Caco-2 (cell line): ENCODE measurements around the gene MNS1. TPM values are rescaled to one million over a fixed set of nuclear protein-coding genes. Genes with fewer than 3 reads are reported as not detected.

ENCODE experiments used
- BruUV-seq: library from RNA; stranded (reverse); fragments of 400-500 nt; replicated peaks from 2 replicates; lab custom pipeline; 2021; lab: Mats Ljungman, UMichigan
- CTCF ChIA-PET: fragments of 300-600 bp; sonication (Branson Sonifier 250); formaldehyde crosslinking; loops from one replicate; lab custom pipeline; 2022; ENCODE audit warnings: antibody characterized with exemption; lab: Charles Lee
- POLR2A ChIA-PET: fragments of 300-600 bp; sonication (Branson Sonifier 250); formaldehyde crosslinking; loops from one replicate; lab custom pipeline; 2022; ENCODE audit warnings: antibody characterized with exemption; lab: Charles Lee
- DNase-seq, 2 experiments: peaks; one replicate each; pipeline versions ENCODE4 v3.0.0 to v3.0.0-alpha.2; 2020 to 2022
- H3K27me3 ChIP-seq: replicated peaks from 2 replicates; pipeline ENCODE4 v1.6.0; 2011; ENCODE audit warnings: low read length; ENCODE audit not compliant: control insufficient read depth, insufficient read depth
- H3K36me3 ChIP-seq: 2 replicates; pipeline ENCODE4 v1.5.1; 2011; ENCODE audit warnings: low read length; ENCODE audit not compliant: control insufficient read depth, insufficient read depth
- H3K4me1 ChIP-seq: fragments of 250-450 bp; sonication (Bioruptor Pico); 2 replicates; pipeline ENCODE4 v1.5.1; 2020; ENCODE audit warnings: mild to moderate bottlenecking
- H3K4me3 ChIP-seq: 2 replicates; pipeline ENCODE4 v1.5.1; 2011; ENCODE audit warnings: low read depth, mild to moderate bottlenecking, control low read depth, low read length
- H3K9me3 ChIP-seq: fragments of 250-450 bp; sonication (Bioruptor Pico); 2 replicates; pipeline ENCODE4 v1.5.1; 2020; ENCODE audit warnings: mild to moderate bottlenecking, moderate library complexity
- H3K27ac Mint-ChIP-seq: one replicate; pipeline ENCODE4 v1.8.0; 2022; ENCODE audit warnings: mixed read lengths; ENCODE audit not compliant: unreplicated experiment
- H3K27me3 Mint-ChIP-seq: one replicate; pipeline ENCODE4 v1.8.0; 2022; ENCODE audit warnings: mixed read lengths; ENCODE audit not compliant: insufficient read depth, unreplicated experiment
- H3K36me3 Mint-ChIP-seq: one replicate; pipeline ENCODE4 v1.8.0; 2022; ENCODE audit warnings: mild to moderate bottlenecking, mixed read lengths; ENCODE audit not compliant: insufficient read depth, unreplicated experiment
- H3K4me1 Mint-ChIP-seq: one replicate; pipeline ENCODE4 v1.8.0; 2022; ENCODE audit warnings: low read depth, mixed read lengths; ENCODE audit not compliant: unreplicated experiment
- H3K4me3 Mint-ChIP-seq: one replicate; pipeline ENCODE4 v1.8.0; 2022; ENCODE audit warnings: mild to moderate bottlenecking, moderate library complexity, mixed read lengths; ENCODE audit not compliant: unreplicated experiment
- H3K9me3 Mint-ChIP-seq: one replicate; pipeline ENCODE4 v1.8.0; 2022; ENCODE audit warnings: mixed read lengths; ENCODE audit not compliant: unreplicated experiment
- CTCF ChIP-seq, 2 experiments: fragments of 200-600 bp in 1 of 2; IDR thresholded peaks; 1 replicate in 1 of 2; 2 replicates in 1 of 2; pipeline versions ENCODE4 v1.5.1 to v1.8.0; 2011 to 2022; ENCODE audit warnings: antibody characterized with exemption in 1 of 2, control low read depth in 1 of 2, inconsistent platforms in 1 of 2, low read depth in 1 of 2, low read length in 1 of 2, mild to moderate bottlenecking in 1 of 2, moderate library complexity in 1 of 2; ENCODE audit not compliant: insufficient read depth in 1 of 2, severe bottlenecking in 1 of 2, unreplicated experiment in 1 of 2
- intact Hi-C: fragments of 100-400 bp; cut with micrococcal nuclease; formaldehyde crosslinking; loops from one replicate; pipeline ENCODE4 v1.10.0; 2022; ENCODE audit not compliant: unreplicated experiment
- total RNA-seq: library from RNA; stranded (reverse); gene quantifications from 2 replicates; pipeline ENCODE4 v1.2.3, GENCODE V29; 2022

The MNS1 gene
- total RNA-seq, 1 experiment from 2014 or later: 2.6 TPM

GRCh38 chr15:56495053-56495452 lies 30.1 kb upstream of the MNS1 start:
- intact Hi-C loops: loop anchor here (5.0 to 10.0 kb wide), 5 partner anchors 240 to 810 kb away; partner anchors contain the start of gene ZNF280D
- Mint-ChIP-seq H3K36me3 (no peaks in the 10 kb centered on the region), H3K4me3 (no peak overlapping the region), H3K4me1 (peaks cover 14% of the 10 kb centered on the region), H3K27me3 (peaks cover 10% of the 10 kb centered on the region), H3K27ac (no peak overlapping the region), H3K9me3 (no peaks in the 10 kb centered on the region)
- Histone ChIP-seq H3K4me3 (no peak overlapping the region), H3K36me3 (no peaks in the 10 kb centered on the region), H3K9me3 (no peaks in the 10 kb centered on the region), H3K27me3 (no peaks in the 10 kb centered on the region), H3K4me1 (no peaks in the 10 kb centered on the region)
- POLR2A ChIA-PET: no interaction called here
- CTCF ChIA-PET: no interaction called here
- DNase-seq: no peak
- no peak for TF ChIP-seq CTCF (IDR thresholded peaks at IDR 0.05; ENCODE audit: insufficient read depth in 1 of 2, low read depth in 1 of 2, low read length in 1 of 2, severe bottlenecking in 1 of 2, unreplicated experiment in 1 of 2)
- no TSS peak for BruUV-seq

- no peaks in the 10 kb centered on the region for H3K36me3 ChIP-seq
- no peak for TF ChIP-seq CTCF (IDR thresholded peaks at IDR 0.05; ENCODE audit: insufficient read depth in 1 of 2, low read depth in 1 of 2, low read length in 1 of 2, severe bottlenecking in 1 of 2, unreplicated experiment in 1 of 2)
- no peak overlapping the region for H3K4me3 Mint-ChIP-seq
- H3K9me3 Mint-ChIP-seq: no peaks in the 10 kb centered on the region
- no peaks in the 10 kb centered on the region for H3K9me3 ChIP-seq
- BruUV-seq: no TSS peak
- H3K36me3 Mint-ChIP-seq: no peaks in the 10 kb centered on the region
- peaks cover 14% of the 10 kb centered on the region for H3K4me1 Mint-ChIP-seq
- H3K27me3 Mint-ChIP-seq: peaks cover 5% of the 10 kb centered on the region
- CTCF ChIA-PET: interaction anchor here (0.7 kb wide), 1 partner anchor 24 kb away, joined by 3 read pairs; no protein-coding TSS in a partner anchor
- H3K27ac Mint-ChIP-seq: no peak overlapping the region
- POLR2A ChIA-PET: no interaction called here
- no peak overlapping the region for H3K4me3 ChIP-seq
- H3K4me1 ChIP-seq: no peaks in the 10 kb centered on the region
- intact Hi-C loops: loop anchor here (5.0 to 10.0 kb wide), 5 partner anchors 242 to 1049 kb away; partner anchors contain the start of gene ZNF280D
- H3K27me3 ChIP-seq: no peaks in the 10 kb centered on the region
- no peak for DNase-seq
These were observed 28.0 kb upstream of the MNS1 start for GRCh38 chr15:56492791-56493555.

GRCh38 chr15:56492236-56492635 lies 27.3 kb upstream of the MNS1 start:
- Mint-ChIP-seq H3K4me1 (peaks cover 14% of the 10 kb centered on the region), H3K4me3 (no peak overlapping the region), H3K36me3 (no peaks in the 10 kb centered on the region), H3K9me3 (no peaks in the 10 kb centered on the region), H3K27me3 (peaks cover 10% of the 10 kb centered on the region), H3K27ac (no peak overlapping the region)
- no TSS peak for BruUV-seq
- DNase-seq: no peak
- Histone ChIP-seq H3K9me3 (no peaks in the 10 kb centered on the region), H3K27me3 (no peaks in the 10 kb centered on the region), H3K4me3 (no peak overlapping the region), H3K4me1 (no peaks in the 10 kb centered on the region), H3K36me3 (no peaks in the 10 kb centered on the region)
- ChIA-PET CTCF (no interaction called here), POLR2A (no interaction called here)
- TF ChIP-seq CTCF (IDR thresholded peaks at IDR 0.05; ENCODE audit: insufficient read depth in 1 of 2, low read depth in 1 of 2, low read length in 1 of 2, severe bottlenecking in 1 of 2, unreplicated experiment in 1 of 2): no peak
- intact Hi-C loops: loop anchor here (5.0 to 10.0 kb wide), 5 partner anchors 243 to 1050 kb away; partner anchors contain the start of gene ZNF280D
